Muscle of arm (tissue), 12 donors: ENCODE data around the gene DUS3L. TPM values are rescaled to one million over a fixed set of nuclear protein-coding genes. Genes with fewer than 3 reads are reported as not detected.
"Not testable (repeated sequence)": the region's sequence is repeated elsewhere in the genome, so short reads cannot be mapped to it uniquely, and the experiment has no call there.

Source experiments
- DNase-seq: peaks from one replicate; pipeline ENCODE4 v3.0.0-alpha.2; 2013
- polyA plus RNA-seq, 12 donors: library from polyadenylated mRNA; unstranded; fragments of 120-200 nt; gene quantifications; one replicate each; pipeline ENCODE4 v1.2.1, GENCODE V29; 2013; ENCODE audit not compliant: insufficient read length in 12 of 12

Gene DUS3L
- polyA plus RNA-seq, 12 donors = 13.3 to 29.3 (median 17.7) TPM; not detected in 1

GRCh38 chr19:5801796-5802619, 11.0 kb upstream of the DUS3L start:
- DNase-seq = no peak

- no peak for DNase-seq
Measured at GRCh38 chr19:5800361-5801270, 9.7 kb upstream of the DUS3L start.

- DNase-seq = no peak
Measured at GRCh38 chr19:5799247-5800241, 8.6 kb upstream of the DUS3L start.

- DNase-seq = no peak
Measured at GRCh38 chr19:5798244-5798643, 7.3 kb upstream of the DUS3L start.

GRCh38 chr19:5795382-5795919, 4.5 kb upstream of the DUS3L start:
- no peak for DNase-seq

- no peak for DNase-seq
Measured at GRCh38 chr19:5793188-5793587, 2.2 kb upstream of the DUS3L start.

- no peak for DNase-seq
Measured at GRCh38 chr19:5792224-5792623, 1.3 kb upstream of the DUS3L start.

- DNase-seq = no peak
Measured at GRCh38 chr19:5789886-5790558, 941 bp downstream of the DUS3L start.

GRCh38 chr19:5789351-5789761, 1.6 kb downstream of the DUS3L start:
- DNase-seq = no peak

GRCh38 chr19:5788422-5788821, 2.5 kb downstream of the DUS3L start:
- no peak for DNase-seq

- no peak for DNase-seq
Measured at GRCh38 chr19:5787409-5788182, 3.4 kb downstream of the DUS3L start.

- no peak for DNase-seq
Measured at GRCh38 chr19:5786593-5787408, 4.2 kb downstream of the DUS3L start.

GRCh38 chr19:5785423-5785822, 5.5 kb downstream of the DUS3L start:
- no peak for DNase-seq

- DNase-seq = no peak
Measured at GRCh38 chr19:5784581-5785147, 6.3 kb downstream of the DUS3L start, which contains the start of gene PRR22. Gene PRR22, minus strand, starts transcription at chr19:5784746. Its CDS starts 86 bp downstream, at chr19:5784660.

- no peak for DNase-seq
Measured at GRCh38 chr19:5782945-5783919, 7.7 kb downstream of the DUS3L start.

GRCh38 chr19:5782322-5782721, 8.6 kb downstream of the DUS3L start:
- DNase-seq = no peak

- DNase-seq = not testable (repeated sequence)
Measured at GRCh38 chr19:5780916-5781315, 10.0 kb downstream of the DUS3L start.
